Sigmoid colon (tissue), 7 donors: ENCODE results near the gene HRAS. TPM values are rescaled to one million over a fixed set of nuclear protein-coding genes. Genes with fewer than 3 reads are reported as not detected.

Source experiments
- DNase-seq: peaks from one replicate; pipeline ENCODE4 v3.0.0-alpha.2; 2019
- H3K27ac ChIP-seq, 4 donors: fragments of 200-600 bp; sonication (generic); one replicate each; pipeline ENCODE4 v1.5.1; 2016 to 2019; ENCODE audit warnings: mild to moderate bottlenecking in 1 of 4
- H3K27me3 ChIP-seq, 3 donors: fragments of 200-600 bp; sonication (generic); one replicate each; pipeline ENCODE4 v1.5.1; 2019; ENCODE audit warnings: mild to moderate bottlenecking in 1 of 3
- H3K36me3 ChIP-seq, 4 donors: fragments of 200-600 bp; sonication (generic); one replicate each; pipeline ENCODE4 v1.5.1; 2016 to 2019
- H3K4me1 ChIP-seq, 4 donors: fragments of 200-600 bp; sonication (generic); one replicate each; pipeline ENCODE4 v1.5.1; 2017 to 2019
- H3K4me3 ChIP-seq, 4 donors: fragments of 200-600 bp; sonication (generic); one replicate each; pipeline ENCODE4 v1.5.1; 2017 to 2019; ENCODE audit warnings: mild to moderate bottlenecking in 2 of 4, moderate library complexity in 1 of 4
- H3K9me3 ChIP-seq, 4 donors: fragments of 200-600 bp in 3 of 4; sonication (generic) in 3 of 4; one replicate each; pipeline versions ENCODE4 v1.5.1 to v1.6.1; 2013 to 2019
- EP300 ChIP-seq, 4 donors: sonication (generic); formaldehyde crosslinking; IDR thresholded peaks; one replicate each; pipeline ENCODE4 v1.6.1; 2017; ENCODE audit warnings: antibody characterized with exemption in 4 of 4
- POLR2A ChIP-seq, 2 donors: fragments of 450-650 bp; IDR thresholded peaks; one replicate each; pipeline ENCODE4 v1.6.1; 2016; ENCODE audit warnings: antibody characterized with exemption in 2 of 2, mild to moderate bottlenecking in 2 of 2, moderate library complexity in 2 of 2
- POLR2AphosphoS5 ChIP-seq, 4 donors: sonication (generic); formaldehyde crosslinking; IDR thresholded peaks; one replicate each; pipeline ENCODE4 v1.6.1; 2017; ENCODE audit warnings: antibody characterized with exemption in 4 of 4
- WGBS, 2 donors: extraction: QIAGEN DNeasy Blood & Tissue Kit; methylation state at CpG; one replicate each; pipeline ENCODE4 v1.1.7; 2013; 5-methylcytosine and 5-hydroxymethylcytosine counted together
- intact Hi-C: fragments of 100-400 bp; cut with DNase I; formaldehyde crosslinking; loops from one replicate; pipeline ENCODE4 v1.15.1; 2023
- polyA plus RNA-seq, 3 donors: library from polyadenylated mRNA; stranded (reverse); fragments of 200-250 nt; gene quantifications; one replicate each; pipeline ENCODE4 v1.2.3, GENCODE V29; 2013
- total RNA-seq, 4 donors: library from RNA; depleted of rRNA; stranded (reverse); fragments of >200 nt; gene quantifications; one replicate each; pipeline ENCODE4 v1.1.0, GENCODE V29; 2016
- TF ChIP-seq, protein P1 (sequence below), 4 experiments: fragments of 450-650 bp in 3 of 4; fragments of 200-600 bp in 1 of 4; IDR thresholded peaks; one replicate each; pipeline ENCODE4 v1.5.1; 2016 to 2019; ENCODE audit warnings: antibody characterized with exemption in 4 of 4, mild to moderate bottlenecking in 3 of 4, moderate library complexity in 2 of 4
- donor health status: healthy with polysubstance abuse.
- donor health status: Bipolar disorder and iron deficiency.
- donor health status: healthy.

Gene HRAS
- total and polyA plus RNA-seq, 7 donors, result 27.8 to 76.1 (median 44.6) TPM

DNA sequence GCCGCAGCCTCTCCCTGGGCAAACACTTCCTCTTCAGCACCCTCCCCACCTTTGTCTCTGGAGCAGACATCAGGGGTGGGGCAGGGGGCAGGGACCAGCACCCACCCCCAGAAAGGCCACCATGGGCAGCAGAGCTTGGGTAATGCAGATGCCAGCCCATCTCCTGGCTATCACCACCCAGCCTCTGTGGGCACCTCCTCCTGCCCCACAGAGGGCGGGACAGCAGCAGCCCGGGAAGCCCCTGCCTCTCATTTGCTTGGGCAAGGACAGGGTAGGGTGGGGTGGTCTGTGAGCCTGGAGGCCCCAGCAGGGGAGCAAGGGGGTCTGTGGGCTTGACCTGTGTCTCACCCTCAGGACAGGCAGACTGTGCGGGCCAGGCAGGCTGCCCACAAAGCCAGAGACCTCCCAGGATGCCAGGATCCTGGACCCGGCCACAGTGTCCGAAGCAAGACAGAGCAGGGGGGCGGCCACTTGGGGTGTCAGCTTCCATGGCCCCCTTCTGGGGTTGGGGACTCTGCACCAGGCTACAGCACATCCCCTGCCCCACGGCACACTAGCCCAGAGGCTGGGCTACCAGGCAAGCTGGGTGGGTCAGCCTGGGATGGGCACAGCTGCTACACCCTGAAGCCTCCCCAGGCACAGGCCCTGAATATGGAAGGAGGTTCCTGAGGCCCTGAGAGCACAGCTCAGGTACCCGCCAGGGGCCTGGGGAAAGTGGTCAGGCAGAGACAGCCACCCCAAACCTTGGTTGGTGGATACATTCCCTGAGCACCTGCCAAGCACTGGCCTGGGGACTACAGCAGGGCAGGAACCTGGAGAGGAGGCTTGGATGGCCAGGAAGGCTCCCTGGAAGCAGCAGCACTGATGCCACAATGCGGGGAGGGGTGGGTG lies 32.8 kb downstream of the HRAS start:
- no peaks in the 10 kb centered on the region for H3K27me3 ChIP-seq
- H3K27ac ChIP-seq, result peak overlapping the region; percentile 97 to 100 (median 99)
- no peaks in the 10 kb centered on the region for H3K9me3 ChIP-seq
- peaks cover 0 to 47% (median 41%) of the 10 kb centered on the region in 4 donors for H3K4me1 ChIP-seq
- H3K4me3 ChIP-seq, result no peak overlapping the region
- WGBS, 2 donors, result 81 to 85% methylated on average over 10 of the region's 10 CpGs
- intact Hi-C loops, result loop anchor here (10.0 kb wide), 1 partner anchor 198 kb away; the partner anchor contains the start of gene IFITM2
- peaks cover 37 to 45% (median 41%) of the 10 kb centered on the region in 4 donors for H3K36me3 ChIP-seq
- TF ChIP-seq POLR2A (IDR thresholded peaks at IDR 0.05), result no peak
- no peak for TF ChIP-seq POLR2AphosphoS5 (IDR thresholded peaks at IDR 0.05)
- TF ChIP-seq EP300 (IDR thresholded peaks at IDR 0.05), result no peak
- TF ChIP-seq, protein P1, sequence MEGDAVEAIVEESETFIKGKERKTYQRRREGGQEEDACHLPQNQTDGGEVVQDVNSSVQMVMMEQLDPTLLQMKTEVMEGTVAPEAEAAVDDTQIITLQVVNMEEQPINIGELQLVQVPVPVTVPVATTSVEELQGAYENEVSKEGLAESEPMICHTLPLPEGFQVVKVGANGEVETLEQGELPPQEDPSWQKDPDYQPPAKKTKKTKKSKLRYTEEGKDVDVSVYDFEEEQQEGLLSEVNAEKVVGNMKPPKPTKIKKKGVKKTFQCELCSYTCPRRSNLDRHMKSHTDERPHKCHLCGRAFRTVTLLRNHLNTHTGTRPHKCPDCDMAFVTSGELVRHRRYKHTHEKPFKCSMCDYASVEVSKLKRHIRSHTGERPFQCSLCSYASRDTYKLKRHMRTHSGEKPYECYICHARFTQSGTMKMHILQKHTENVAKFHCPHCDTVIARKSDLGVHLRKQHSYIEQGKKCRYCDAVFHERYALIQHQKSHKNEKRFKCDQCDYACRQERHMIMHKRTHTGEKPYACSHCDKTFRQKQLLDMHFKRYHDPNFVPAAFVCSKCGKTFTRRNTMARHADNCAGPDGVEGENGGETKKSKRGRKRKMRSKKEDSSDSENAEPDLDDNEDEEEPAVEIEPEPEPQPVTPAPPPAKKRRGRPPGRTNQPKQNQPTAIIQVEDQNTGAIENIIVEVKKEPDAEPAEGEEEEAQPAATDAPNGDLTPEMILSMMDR (IDR thresholded peaks at IDR 0.05), result no peak
- DNase-seq, result no peak

DNA sequence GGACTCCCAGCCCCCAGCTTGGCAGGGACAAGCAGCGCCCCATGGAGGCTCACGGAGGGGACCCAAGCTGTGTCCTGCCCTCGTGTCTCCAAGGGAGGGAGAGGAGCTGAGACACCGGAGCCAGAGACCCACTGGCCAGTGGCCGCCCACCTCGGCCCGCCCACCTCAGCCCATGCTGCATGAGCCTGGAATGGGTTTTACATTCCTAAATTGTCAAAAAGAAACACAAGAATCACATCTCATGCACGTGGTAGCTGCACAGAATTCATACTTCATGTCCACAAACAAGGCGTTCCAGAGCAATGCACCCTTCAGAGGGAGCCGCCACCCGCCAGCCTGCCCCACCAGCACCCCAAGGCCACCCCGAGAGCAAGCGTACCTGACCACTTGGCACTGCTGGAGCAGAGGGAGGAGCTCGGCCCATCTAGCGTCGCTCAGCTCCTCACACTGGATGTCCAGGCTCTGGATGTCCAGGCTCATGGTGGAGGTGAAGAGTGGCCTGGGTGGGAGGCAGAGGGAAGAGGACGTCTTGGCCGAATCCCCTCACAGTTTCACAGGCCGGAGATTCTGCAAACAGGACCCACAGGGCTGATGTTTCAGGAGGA lies 33.6 kb downstream of the HRAS start:
- TF ChIP-seq EP300 (IDR thresholded peaks at IDR 0.05) (no peak), POLR2AphosphoS5 (IDR thresholded peaks at IDR 0.05) (no peak), POLR2A (IDR thresholded peaks at IDR 0.05) (no peak)
- TF ChIP-seq, protein P1 (IDR thresholded peaks at IDR 0.05), result no peak
- intact Hi-C loops, result loop anchor here (10.0 kb wide), 1 partner anchor 197 kb away; the partner anchor contains the start of gene IFITM2
- Histone ChIP-seq H3K4me3 (no peak overlapping the region), H3K27ac (no peak overlapping the region), H3K27me3 (no peaks in the 10 kb centered on the region), H3K9me3 (no peaks in the 10 kb centered on the region), H3K36me3 (peaks cover 41 to 52% (median 49%) of the 10 kb centered on the region in 4 donors), H3K4me1 (peaks cover 0 to 45% (median 41%) of the 10 kb centered on the region in 4 donors)
- 86 to 89% methylated on average over 19 of the region's 19 CpGs for WGBS, 2 donors
- DNase-seq, result no peak

DNA sequence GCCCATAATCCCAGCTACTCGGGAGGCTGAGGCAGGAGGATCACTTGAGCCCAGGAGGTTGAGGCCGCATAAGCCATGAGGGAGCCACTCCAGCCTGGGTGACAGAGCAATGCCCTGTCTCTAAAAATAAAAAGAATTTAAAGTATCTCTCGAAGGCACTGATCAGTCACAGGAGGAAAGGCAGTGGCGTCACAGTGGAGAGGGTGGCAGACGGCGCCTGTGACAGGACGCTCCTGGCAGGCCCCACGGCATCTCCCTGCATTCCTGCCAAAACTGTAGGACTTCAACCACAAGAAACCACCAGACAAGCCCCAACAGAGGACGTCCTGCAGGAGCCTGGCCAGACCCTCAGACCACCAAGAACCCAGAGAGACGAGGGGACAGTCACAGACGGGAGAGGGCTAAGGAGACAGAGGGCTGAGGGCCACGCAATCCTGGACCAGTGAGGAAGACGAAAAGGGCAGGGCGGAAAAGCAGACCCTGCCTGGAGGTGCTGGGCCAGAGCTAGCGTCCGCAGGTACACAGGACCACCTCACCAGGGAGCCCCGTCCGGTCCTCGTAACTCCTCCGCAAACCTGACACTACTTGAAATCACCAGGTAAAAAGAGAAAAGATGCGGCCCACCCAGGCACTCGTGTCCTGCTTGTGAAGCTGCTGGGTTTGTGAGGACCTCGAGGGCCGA lies 34.2 kb downstream of the HRAS start:
- H3K9me3 ChIP-seq, result no peaks in the 10 kb centered on the region
- WGBS, 2 donors, result 96% methylated on average over 24 of the region's 24 CpGs
- no peaks in the 10 kb centered on the region for H3K27me3 ChIP-seq
- H3K4me1 ChIP-seq, result peaks cover 0 to 42% (median 40%) of the 10 kb centered on the region in 4 donors
- TF ChIP-seq POLR2A (IDR thresholded peaks at IDR 0.05) (no peak), EP300 (IDR thresholded peaks at IDR 0.05) (no peak), POLR2AphosphoS5 (IDR thresholded peaks at IDR 0.05) (no peak)
- TF ChIP-seq, protein P1 (IDR thresholded peaks at IDR 0.05), result no peak
- peaks cover 41 to 58% (median 53%) of the 10 kb centered on the region in 4 donors for H3K36me3 ChIP-seq
- intact Hi-C loops, result loop anchor here (10.0 kb wide), 1 partner anchor 196 kb away; the partner anchor contains the start of gene IFITM2
- no peak for DNase-seq
- no peak overlapping the region for H3K27ac ChIP-seq
- no peak overlapping the region for H3K4me3 ChIP-seq

DNA sequence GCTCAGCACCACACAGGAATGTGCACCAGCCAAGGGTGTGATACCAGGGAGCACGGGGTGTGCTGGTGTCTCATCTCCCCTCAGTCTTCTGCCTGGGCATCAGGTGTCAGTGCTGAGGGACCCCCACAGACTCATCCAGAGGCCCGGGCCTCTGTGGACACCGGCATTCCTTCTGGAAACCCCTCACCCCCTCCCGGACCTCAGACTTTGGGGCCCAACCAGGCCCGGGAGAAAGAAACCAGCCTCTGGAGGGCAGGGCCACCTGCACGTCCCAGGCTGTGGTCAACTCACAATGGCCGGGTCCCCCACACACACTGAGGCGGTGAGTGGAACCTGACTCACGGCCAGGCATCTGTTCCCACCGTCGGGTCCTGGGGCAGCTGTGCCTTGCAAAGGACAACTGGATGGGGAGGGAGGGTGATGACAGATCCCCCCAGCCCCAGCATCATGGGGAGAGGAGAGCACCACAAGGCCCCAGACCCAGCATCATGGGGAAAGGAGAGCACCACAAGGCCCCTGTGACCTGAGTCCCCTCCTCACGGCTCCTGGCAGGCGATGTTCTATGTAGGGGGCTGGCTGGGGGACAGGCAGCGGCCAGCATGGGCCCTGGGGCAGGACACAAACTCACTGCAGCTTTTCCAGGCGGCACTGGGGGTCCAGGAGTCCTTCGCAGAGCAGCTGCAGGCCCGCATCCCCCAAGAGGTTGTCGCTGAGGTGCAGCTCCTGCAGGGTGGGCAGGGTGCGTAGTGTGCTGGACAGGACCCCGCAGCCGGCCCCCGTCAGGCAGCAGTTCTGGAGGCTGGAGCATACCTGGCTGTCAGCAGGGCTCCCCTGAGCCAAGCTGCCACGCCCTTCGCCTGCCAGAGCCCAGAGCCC lies 35.9 kb downstream of the HRAS start:
- WGBS, 2 donors, result 94 to 96% methylated on average over 24 of the region's 24 CpGs
- TF ChIP-seq POLR2A (IDR thresholded peaks at IDR 0.05), result no peak
- TF ChIP-seq POLR2AphosphoS5 (IDR thresholded peaks at IDR 0.05), result no peak
- TF ChIP-seq EP300 (IDR thresholded peaks at IDR 0.05), result no peak
- TF ChIP-seq, protein P1 (IDR thresholded peaks at IDR 0.05), result no peak
- Histone ChIP-seq H3K4me3 (no peak overlapping the region), H3K9me3 (no peaks in the 10 kb centered on the region), H3K4me1 (peaks cover 0 to 25% (median 23%) of the 10 kb centered on the region in 4 donors), H3K36me3 (peaks cover 47 to 75% (median 61%) of the 10 kb centered on the region in 4 donors), H3K27me3 (no peaks in the 10 kb centered on the region), H3K27ac (no peak overlapping the region)
- no peak for DNase-seq
- intact Hi-C loops, result loop anchor here (10.0 kb wide), 1 partner anchor 195 kb away; the partner anchor contains the start of gene IFITM2
